DND-41 (cell line): ENCODE data around the gene THBS1.

Experiments
- ATAC-seq: fragments of 200-7000 bp; cut with Tn5 transposase; 3 replicates; pipeline ENCODE4 v1.9.1; 2021; ENCODE audit warnings: low read depth; ENCODE audit not compliant: insufficient read depth
- DNase-seq: peaks from one replicate; pipeline ENCODE4 v3.0.0-alpha.2; 2020
- H2AFZ ChIP-seq: 2 replicates; pipeline ENCODE4 v1.6.0; 2012; ENCODE audit warnings: low read depth, low read length
- H3K27ac ChIP-seq: 2 replicates; pipeline ENCODE4 v1.5.1; 2012; ENCODE audit warnings: low read length, inconsistent platforms
- H3K27me3 ChIP-seq: fragments of 200-600 bp; sonication (generic); 2 replicates; pipeline ENCODE4 v1.6.0; 2012; ENCODE audit warnings: low read length, mild to moderate bottlenecking, inconsistent platforms; ENCODE audit not compliant: insufficient read depth, poor library complexity
- H3K36me3 ChIP-seq: 2 replicates; pipeline ENCODE4 v1.5.1; 2012; ENCODE audit warnings: low read length, inconsistent platforms; ENCODE audit not compliant: insufficient read depth
- H3K4me1 ChIP-seq: 2 replicates; pipeline ENCODE4 v1.5.1; 2012; ENCODE audit warnings: mild to moderate bottlenecking, low read length; ENCODE audit not compliant: insufficient read depth
- H3K4me2 ChIP-seq: 2 replicates; pipeline ENCODE4 v1.6.0; 2012; ENCODE audit warnings: mild to moderate bottlenecking, moderate library complexity, low read length, inconsistent platforms; ENCODE audit not compliant: insufficient read depth
- H3K4me3 ChIP-seq, 2 experiments: fragments of 200-600 bp in 1 of 2; shearing (Covaris generic) in 1 of 2; 2 replicates each; pipeline ENCODE4 v1.5.1; 2012 to 2016; ENCODE audit warnings: inconsistent platforms in 2 of 2, low read length in 2 of 2, mild to moderate bottlenecking in 2 of 2, low read depth in 1 of 2, moderate library complexity in 1 of 2
- H3K79me2 ChIP-seq: 2 replicates; pipeline ENCODE4 v1.6.0; 2012; ENCODE audit warnings: low read length, inconsistent platforms; ENCODE audit not compliant: insufficient read depth
- H3K9ac ChIP-seq: 2 replicates; pipeline ENCODE4 v1.6.0; 2012; ENCODE audit warnings: low read depth, mild to moderate bottlenecking, inconsistent platforms, low read length, moderate library complexity
- H3K9me3 ChIP-seq: 2 replicates; pipeline ENCODE4 v1.5.1; 2012; ENCODE audit warnings: low read length, moderate library complexity, mild to moderate bottlenecking, inconsistent platforms; ENCODE audit not compliant: insufficient read depth, severe bottlenecking
- H4K20me1 ChIP-seq: 2 replicates; pipeline ENCODE4 v1.6.0; 2012; ENCODE audit warnings: low read length; ENCODE audit not compliant: insufficient read depth
- CTCF ChIP-seq: IDR thresholded peaks from 2 replicates; pipeline ENCODE4 v1.5.1; 2012; ENCODE audit warnings: borderline replicate concordance, low read length, moderate library complexity, mild to moderate bottlenecking; ENCODE audit not compliant: poor library complexity, severe bottlenecking; ENCODE audit errors: extremely low read depth
- EZH2 ChIP-seq: IDR thresholded peaks from 3 replicates; pipeline ENCODE4 v1.6.1; 2012; ENCODE audit warnings: borderline replicate concordance, low read depth, mild to moderate bottlenecking, moderate library complexity, low read length, inconsistent platforms; ENCODE audit not compliant: severe bottlenecking

The THBS1 gene

GRCh38 chr15:39613271-39613670 lies 32.4 kb downstream of the THBS1 start:
- Histone ChIP-seq H3K36me3 (no peaks in the 10 kb centered on the region), H3K4me3 (no peak overlapping the region), H3K9ac (no peak overlapping the region), H2AFZ (no peak overlapping the region), H3K4me2 (no peak overlapping the region), H3K4me1 (no peaks in the 10 kb centered on the region), H3K27me3 (peaks cover 4% of the 10 kb centered on the region), H3K79me2 (no peaks in the 10 kb centered on the region), H4K20me1 (no peaks in the 10 kb centered on the region), H3K9me3 (no peaks in the 10 kb centered on the region), H3K27ac (no peak overlapping the region)
- ATAC-seq (no peak), DNase-seq (no peak)
- TF ChIP-seq CTCF (no peak), EZH2 (no peak)

GRCh38 chr15:39613861-39614260 lies 33.0 kb downstream of the THBS1 start:
- Histone ChIP-seq H3K79me2 (no peaks in the 10 kb centered on the region), H3K9ac (no peak overlapping the region), H2AFZ (no peak overlapping the region), H3K9me3 (no peaks in the 10 kb centered on the region), H4K20me1 (no peaks in the 10 kb centered on the region), H3K36me3 (no peaks in the 10 kb centered on the region), H3K4me3 (no peak overlapping the region), H3K27me3 (peaks cover 4% of the 10 kb centered on the region), H3K4me1 (no peaks in the 10 kb centered on the region), H3K27ac (no peak overlapping the region), H3K4me2 (no peak overlapping the region)
- no peak for DNase-seq
- TF ChIP-seq EZH2 (no peak), CTCF (no peak)
- no peak for ATAC-seq

GRCh38 chr15:39616731-39617455 lies 36.0 kb downstream of the THBS1 start:
- ATAC-seq: no peak

More at GRCh38 chr15:39616731-39617455, 36.0 kb downstream of the THBS1 start:
- H3K36me3 ChIP-seq: no peaks in the 10 kb centered on the region
- H3K9me3 ChIP-seq: no peaks in the 10 kb centered on the region
- DNase-seq: no peak
- H3K27me3 ChIP-seq: peaks cover 7% of the 10 kb centered on the region
- H3K9ac ChIP-seq: no peak overlapping the region
- no peaks in the 10 kb centered on the region for H3K4me1 ChIP-seq
- H2AFZ ChIP-seq: no peak overlapping the region
- no peak overlapping the region for H3K27ac ChIP-seq
- TF ChIP-seq CTCF: no peak
- no peak for TF ChIP-seq EZH2
- no peak overlapping the region for H3K4me2 ChIP-seq
- no peaks in the 10 kb centered on the region for H3K79me2 ChIP-seq
- H4K20me1 ChIP-seq: no peaks in the 10 kb centered on the region
- H3K4me3 ChIP-seq: no peak overlapping the region
